HEK293 (cell line): ENCODE measurements around the gene CCNB1IP1.

Experiments
- CTCF ChIP-seq: fragments of 450-650 bp; formaldehyde crosslinking; IDR thresholded peaks from 2 replicates; pipeline ENCODE4 v1.5.1; 2016; ENCODE audit warnings: missing biosample characterization, missing genetic modification characterization
- HOXA7 ChIP-seq: sonication (generic); formaldehyde crosslinking; IDR thresholded peaks from 2 replicates; pipeline ENCODE4 v1.8.1; 2022; ENCODE audit warnings: missing genetic modification reagents, borderline replicate concordance
- MYNN ChIP-seq: fragments of 450-650 bp; formaldehyde crosslinking; IDR thresholded peaks from 2 replicates; pipeline ENCODE4 v1.5.1; 2016; ENCODE audit warnings: missing biosample characterization, missing genetic modification characterization, borderline replicate concordance
- REST ChIP-seq: fragments of 450-650 bp; formaldehyde crosslinking; IDR thresholded peaks from 2 replicates; pipeline ENCODE4 v1.5.1; 2016; ENCODE audit warnings: missing biosample characterization, missing genetic modification characterization
- YY1 ChIP-seq: fragments of 450-650 bp; formaldehyde crosslinking; IDR thresholded peaks from 2 replicates; pipeline ENCODE4 v1.5.1; 2018; ENCODE audit warnings: missing biosample characterization, missing genetic modification characterization
- ZBTB17 ChIP-seq: fragments of 450-650 bp; formaldehyde crosslinking; IDR thresholded peaks from 2 replicates; pipeline ENCODE4 v1.5.1; 2016; ENCODE audit warnings: missing biosample characterization, missing genetic modification characterization
- ZBTB7A ChIP-seq: fragments of 450-650 bp; formaldehyde crosslinking; IDR thresholded peaks from 2 replicates; pipeline ENCODE4 v1.5.1; 2016; ENCODE audit warnings: low read depth, missing biosample characterization, missing genetic modification characterization
- ZEB2 ChIP-seq: fragments of 450-650 bp; formaldehyde crosslinking; IDR thresholded peaks from 2 replicates; pipeline ENCODE4 v1.5.1; 2016; ENCODE audit warnings: missing biosample characterization, missing genetic modification characterization
- ZNF248 ChIP-seq: fragments of 450-650 bp; formaldehyde crosslinking; IDR thresholded peaks from 2 replicates; pipeline ENCODE4 v1.5.1; 2017; ENCODE audit warnings: missing biosample characterization, missing genetic modification characterization
- ZNF366 ChIP-seq: fragments of 450-650 bp; formaldehyde crosslinking; conservative IDR thresholded peaks from 2 replicates; pipeline ENCODE4 v1.5.1; 2016; ENCODE audit warnings: missing biosample characterization, missing genetic modification characterization
- ZNF488 ChIP-seq: fragments of 450-650 bp; formaldehyde crosslinking; IDR thresholded peaks from 2 replicates; pipeline ENCODE4 v1.5.1; 2016; ENCODE audit warnings: missing biosample characterization, missing genetic modification characterization
- ZNF518A ChIP-seq: fragments of 450-650 bp; formaldehyde crosslinking; conservative IDR thresholded peaks from 2 replicates; pipeline ENCODE4 v1.5.1; 2016; ENCODE audit warnings: low read depth, missing biosample characterization, missing genetic modification characterization
- ZNF561 ChIP-seq: fragments of 450-650 bp; IDR thresholded peaks from 2 replicates; pipeline ENCODE4 v1.5.1; 2018; ENCODE audit warnings: missing biosample characterization, missing genetic modification characterization, borderline replicate concordance
- ZNF692 ChIP-seq: fragments of 450-650 bp; formaldehyde crosslinking; IDR thresholded peaks from 2 replicates; pipeline ENCODE4 v1.5.1; 2016; ENCODE audit warnings: missing biosample characterization, missing genetic modification characterization

GRCh38 chr14:20350282-20350681, 17.2 kb upstream of the CCNB1IP1 start:
- TF ChIP-seq ZNF692 (tag by site-specific recombination) (no peak), YY1 (tag by site-specific recombination) (no peak), CTCF (no peak), ZNF561 (no peak), REST (no peak), MYNN (tag by site-specific recombination) (no peak), HOXA7 (CRISPR knock-in tag) (no peak), ZBTB7A (tag by site-specific recombination) (no peak), ZNF366 (tag by site-specific recombination) (no peak), ZBTB17 (no peak), ZNF518A (tag by site-specific recombination) (no peak), ZNF248 (no peak), ZNF488 (tag by site-specific recombination) (no peak), ZEB2 (tag by site-specific recombination) (no peak)
